WTC11 (cell line): ENCODE results near the gene ZNF223. TPM values are rescaled to one million over a fixed set of nuclear protein-coding genes. Genes with fewer than 3 reads are reported as not detected.

Experiments used
- ATAC-seq: fragments of 200-7000 bp; cut with Tn5 transposase; 2 replicates; pipeline ENCODE4 v1.10.0; 2021; ENCODE audit warnings: mild to moderate bottlenecking, moderate library complexity
- CTCF ChIA-PET: fragments of 300-600 bp; sonication (Branson Sonifier 250); formaldehyde crosslinking; loops from one replicate; lab custom pipeline; 2021; ENCODE audit warnings: antibody characterized with exemption; lab: Charles Lee
- POLR2A ChIA-PET: fragments of 350-600 bp; sonication (Branson Sonifier 250); formaldehyde crosslinking; loops from one replicate; lab custom pipeline; 2021; ENCODE audit warnings: antibody characterized with exemption; lab: Charles Lee
- DNase-seq: peaks from one replicate; pipeline ENCODE4 v3.0.0; 2021; ENCODE audit warnings: low spot score
- H3K27ac Mint-ChIP-seq: 2 replicates; pipeline ENCODE4 v1.8.0; 2021; ENCODE audit warnings: mixed read lengths
- H3K27me3 Mint-ChIP-seq: 2 replicates; pipeline ENCODE4 v1.8.0; 2021; ENCODE audit warnings: low read depth, mild to moderate bottlenecking, moderate library complexity, mixed read lengths
- H3K36me3 Mint-ChIP-seq: 2 replicates; pipeline ENCODE4 v1.8.0; 2021; ENCODE audit warnings: mixed read lengths
- H3K4me1 Mint-ChIP-seq: 2 replicates; pipeline ENCODE4 v1.8.0; 2022; ENCODE audit warnings: mixed read lengths
- H3K4me3 Mint-ChIP-seq: 2 replicates; pipeline ENCODE4 v1.8.0; 2021; ENCODE audit warnings: mild to moderate bottlenecking, moderate library complexity, mixed read lengths
- H3K9me3 Mint-ChIP-seq: 2 replicates; pipeline ENCODE4 v1.8.0; 2021; ENCODE audit warnings: mixed read lengths
- FOXP1 ChIP-seq: sonication (generic); formaldehyde crosslinking; IDR thresholded peaks from 2 replicates; pipeline ENCODE4 v1.8.0; 2022; ENCODE audit warnings: missing genetic modification reagents, mild to moderate bottlenecking, moderate library complexity, borderline replicate concordance
- MXD4 ChIP-seq: fragments of 250-450 bp; sonication (Bioruptor Pico); IDR thresholded peaks from 2 replicates; pipeline ENCODE4 v1.8.0; 2021; ENCODE audit warnings: mild to moderate bottlenecking, moderate library complexity, borderline replicate concordance
- NFE2L1 ChIP-seq: sonication (generic); formaldehyde crosslinking; IDR thresholded peaks from 2 replicates; pipeline ENCODE4 v1.8.1; 2023; ENCODE audit warnings: missing genetic modification reagents
- NFYB ChIP-seq: sonication (generic); formaldehyde crosslinking; conservative IDR thresholded peaks from 2 replicates; pipeline ENCODE4 v1.8.0; 2022; ENCODE audit warnings: low read depth, missing genetic modification reagents
- PRRX2 ChIP-seq: fragments of 250-450 bp; sonication (Bioruptor Pico); IDR thresholded peaks from 2 replicates; pipeline ENCODE4 v1.8.0; 2021; ENCODE audit warnings: mild to moderate bottlenecking
- TEAD4 ChIP-seq: sonication (generic); formaldehyde crosslinking; IDR thresholded peaks from 2 replicates; pipeline ENCODE4 v1.8.0; 2022; ENCODE audit warnings: mild to moderate bottlenecking, missing genetic modification reagents
- ZNF219 ChIP-seq: sonication (generic); formaldehyde crosslinking; IDR thresholded peaks from 2 replicates; pipeline ENCODE4 v1.8.0; 2023; ENCODE audit warnings: missing genetic modification reagents, mild to moderate bottlenecking, borderline replicate concordance
- ZNF317 ChIP-seq: sonication (generic); formaldehyde crosslinking; IDR thresholded peaks from 2 replicates; pipeline ENCODE4 v1.8.1; 2023; ENCODE audit warnings: low read depth, mild to moderate bottlenecking, moderate library complexity, missing genetic modification reagents, borderline replicate concordance
- ZNF396 ChIP-seq: fragments of 250-450 bp; sonication (Bioruptor Pico); IDR thresholded peaks from 2 replicates; pipeline ENCODE4 v1.8.0; 2021; ENCODE audit warnings: mild to moderate bottlenecking, moderate library complexity, borderline replicate concordance
- total RNA-seq: library from RNA; stranded (reverse); gene quantifications from 3 replicates; pipeline ENCODE4 v1.2.3, GENCODE V29; 2021
- TF ChIP-seq, protein P1 (sequence below): sonication (generic); formaldehyde crosslinking; IDR thresholded peaks from 2 replicates; pipeline ENCODE4 v1.8.0; 2022; ENCODE audit warnings: mild to moderate bottlenecking, missing genetic modification reagents
- TF ChIP-seq, protein P2 (sequence below): fragments of 200-600 bp; IDR thresholded peaks from 2 replicates; pipeline ENCODE4 v1.8.0; 2022; ENCODE audit warnings: antibody characterized with exemption
- TF ChIP-seq, protein P3 (sequence below): sonication (generic); formaldehyde crosslinking; IDR thresholded peaks from 2 replicates; pipeline ENCODE4 v1.8.0; 2022; ENCODE audit warnings: missing genetic modification reagents
- TF ChIP-seq, protein P4 (sequence below): sonication (generic); formaldehyde crosslinking; IDR thresholded peaks from 2 replicates; pipeline ENCODE4 v1.8.0; 2023; ENCODE audit warnings: missing genetic modification reagents, mild to moderate bottlenecking, borderline replicate concordance
- TF ChIP-seq, protein P5 (sequence below): sonication (generic); formaldehyde crosslinking; IDR thresholded peaks from 2 replicates; pipeline ENCODE4 v1.8.0; 2023; ENCODE audit warnings: mild to moderate bottlenecking, missing genetic modification reagents
- TF ChIP-seq, protein P6 (sequence below): sonication (generic); formaldehyde crosslinking; IDR thresholded peaks from 2 replicates; pipeline ENCODE4 v1.8.1; 2023; ENCODE audit warnings: mild to moderate bottlenecking, missing genetic modification reagents
- TF ChIP-seq, protein P7 (sequence below): fragments of 250-450 bp; sonication (Bioruptor Pico); IDR thresholded peaks from 2 replicates; pipeline ENCODE4 v1.9.0; 2021; ENCODE audit warnings: mild to moderate bottlenecking
- TF ChIP-seq, protein P8 (sequence below): sonication (generic); formaldehyde crosslinking; IDR thresholded peaks from 2 replicates; pipeline ENCODE4 v1.8.1; 2023; ENCODE audit warnings: mild to moderate bottlenecking, moderate library complexity, missing genetic modification reagents

The ZNF223 gene
- total RNA-seq, 1 experiment from 2014 or later, result 5.7 TPM

DNA sequence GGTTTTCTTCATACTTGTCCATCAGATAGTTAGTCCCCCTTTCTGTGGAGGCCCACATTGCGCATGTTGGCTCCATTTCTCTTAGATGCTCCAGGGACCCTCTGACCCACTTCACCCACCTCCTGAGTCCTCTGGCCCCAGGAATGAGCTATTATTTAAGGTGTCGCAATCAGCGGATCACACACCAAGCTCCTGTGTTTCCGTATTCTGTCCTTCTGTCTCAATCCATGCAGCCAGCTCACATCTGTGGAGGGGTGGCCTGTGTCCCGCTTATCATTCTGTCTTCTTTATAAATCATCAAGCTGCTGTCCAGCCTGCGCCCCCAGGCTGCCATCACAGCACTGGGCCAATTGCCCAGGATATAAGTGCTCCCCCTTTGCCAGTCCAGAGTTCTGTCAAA is 44.4 kb upstream of the ZNF223 start:
- Mint-ChIP-seq H3K9me3 (peaks cover 60% of the 10 kb centered on the region), H3K36me3 (peaks cover 64% of the 10 kb centered on the region), H3K4me1 (peaks cover 5% of the 10 kb centered on the region), H3K27me3 (peaks cover 10% of the 10 kb centered on the region; the same call in 1 of the 2 replicates), H3K4me3 (no peak overlapping the region), H3K27ac (no peak overlapping the region)
- ATAC-seq (no peak), DNase-seq (no peak)
- CTCF ChIA-PET, result no interaction called here
- POLR2A ChIA-PET, result no interaction called here
- TF ChIP-seq, protein P1, sequence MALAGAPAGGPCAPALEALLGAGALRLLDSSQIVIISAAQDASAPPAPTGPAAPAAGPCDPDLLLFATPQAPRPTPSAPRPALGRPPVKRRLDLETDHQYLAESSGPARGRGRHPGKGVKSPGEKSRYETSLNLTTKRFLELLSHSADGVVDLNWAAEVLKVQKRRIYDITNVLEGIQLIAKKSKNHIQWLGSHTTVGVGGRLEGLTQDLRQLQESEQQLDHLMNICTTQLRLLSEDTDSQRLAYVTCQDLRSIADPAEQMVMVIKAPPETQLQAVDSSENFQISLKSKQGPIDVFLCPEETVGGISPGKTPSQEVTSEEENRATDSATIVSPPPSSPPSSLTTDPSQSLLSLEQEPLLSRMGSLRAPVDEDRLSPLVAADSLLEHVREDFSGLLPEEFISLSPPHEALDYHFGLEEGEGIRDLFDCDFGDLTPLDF (CRISPR knock-in tag), result no peak
- no peak for TF ChIP-seq TEAD4 (CRISPR knock-in tag)
- TF ChIP-seq, protein P2, sequence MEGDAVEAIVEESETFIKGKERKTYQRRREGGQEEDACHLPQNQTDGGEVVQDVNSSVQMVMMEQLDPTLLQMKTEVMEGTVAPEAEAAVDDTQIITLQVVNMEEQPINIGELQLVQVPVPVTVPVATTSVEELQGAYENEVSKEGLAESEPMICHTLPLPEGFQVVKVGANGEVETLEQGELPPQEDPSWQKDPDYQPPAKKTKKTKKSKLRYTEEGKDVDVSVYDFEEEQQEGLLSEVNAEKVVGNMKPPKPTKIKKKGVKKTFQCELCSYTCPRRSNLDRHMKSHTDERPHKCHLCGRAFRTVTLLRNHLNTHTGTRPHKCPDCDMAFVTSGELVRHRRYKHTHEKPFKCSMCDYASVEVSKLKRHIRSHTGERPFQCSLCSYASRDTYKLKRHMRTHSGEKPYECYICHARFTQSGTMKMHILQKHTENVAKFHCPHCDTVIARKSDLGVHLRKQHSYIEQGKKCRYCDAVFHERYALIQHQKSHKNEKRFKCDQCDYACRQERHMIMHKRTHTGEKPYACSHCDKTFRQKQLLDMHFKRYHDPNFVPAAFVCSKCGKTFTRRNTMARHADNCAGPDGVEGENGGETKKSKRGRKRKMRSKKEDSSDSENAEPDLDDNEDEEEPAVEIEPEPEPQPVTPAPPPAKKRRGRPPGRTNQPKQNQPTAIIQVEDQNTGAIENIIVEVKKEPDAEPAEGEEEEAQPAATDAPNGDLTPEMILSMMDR, result no peak
- TF ChIP-seq, protein P3, sequence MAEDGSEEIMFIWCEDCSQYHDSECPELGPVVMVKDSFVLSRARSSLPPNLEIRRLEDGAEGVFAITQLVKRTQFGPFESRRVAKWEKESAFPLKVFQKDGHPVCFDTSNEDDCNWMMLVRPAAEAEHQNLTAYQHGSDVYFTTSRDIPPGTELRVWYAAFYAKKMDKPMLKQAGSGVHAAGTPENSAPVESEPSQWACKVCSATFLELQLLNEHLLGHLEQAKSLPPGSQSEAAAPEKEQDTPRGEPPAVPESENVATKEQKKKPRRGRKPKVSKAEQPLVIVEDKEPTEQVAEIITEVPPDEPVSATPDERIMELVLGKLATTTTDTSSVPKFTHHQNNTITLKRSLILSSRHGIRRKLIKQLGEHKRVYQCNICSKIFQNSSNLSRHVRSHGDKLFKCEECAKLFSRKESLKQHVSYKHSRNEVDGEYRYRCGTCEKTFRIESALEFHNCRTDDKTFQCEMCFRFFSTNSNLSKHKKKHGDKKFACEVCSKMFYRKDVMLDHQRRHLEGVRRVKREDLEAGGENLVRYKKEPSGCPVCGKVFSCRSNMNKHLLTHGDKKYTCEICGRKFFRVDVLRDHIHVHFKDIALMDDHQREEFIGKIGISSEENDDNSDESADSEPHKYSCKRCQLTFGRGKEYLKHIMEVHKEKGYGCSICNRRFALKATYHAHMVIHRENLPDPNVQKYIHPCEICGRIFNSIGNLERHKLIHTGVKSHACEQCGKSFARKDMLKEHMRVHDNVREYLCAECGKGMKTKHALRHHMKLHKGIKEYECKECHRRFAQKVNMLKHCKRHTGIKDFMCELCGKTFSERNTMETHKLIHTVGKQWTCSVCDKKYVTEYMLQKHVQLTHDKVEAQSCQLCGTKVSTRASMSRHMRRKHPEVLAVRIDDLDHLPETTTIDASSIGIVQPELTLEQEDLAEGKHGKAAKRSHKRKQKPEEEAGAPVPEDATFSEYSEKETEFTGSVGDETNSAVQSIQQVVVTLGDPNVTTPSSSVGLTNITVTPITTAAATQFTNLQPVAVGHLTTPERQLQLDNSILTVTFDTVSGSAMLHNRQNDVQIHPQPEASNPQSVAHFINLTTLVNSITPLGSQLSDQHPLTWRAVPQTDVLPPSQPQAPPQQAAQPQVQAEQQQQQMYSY (CRISPR knock-in tag), result no peak
- TF ChIP-seq, protein P4, sequence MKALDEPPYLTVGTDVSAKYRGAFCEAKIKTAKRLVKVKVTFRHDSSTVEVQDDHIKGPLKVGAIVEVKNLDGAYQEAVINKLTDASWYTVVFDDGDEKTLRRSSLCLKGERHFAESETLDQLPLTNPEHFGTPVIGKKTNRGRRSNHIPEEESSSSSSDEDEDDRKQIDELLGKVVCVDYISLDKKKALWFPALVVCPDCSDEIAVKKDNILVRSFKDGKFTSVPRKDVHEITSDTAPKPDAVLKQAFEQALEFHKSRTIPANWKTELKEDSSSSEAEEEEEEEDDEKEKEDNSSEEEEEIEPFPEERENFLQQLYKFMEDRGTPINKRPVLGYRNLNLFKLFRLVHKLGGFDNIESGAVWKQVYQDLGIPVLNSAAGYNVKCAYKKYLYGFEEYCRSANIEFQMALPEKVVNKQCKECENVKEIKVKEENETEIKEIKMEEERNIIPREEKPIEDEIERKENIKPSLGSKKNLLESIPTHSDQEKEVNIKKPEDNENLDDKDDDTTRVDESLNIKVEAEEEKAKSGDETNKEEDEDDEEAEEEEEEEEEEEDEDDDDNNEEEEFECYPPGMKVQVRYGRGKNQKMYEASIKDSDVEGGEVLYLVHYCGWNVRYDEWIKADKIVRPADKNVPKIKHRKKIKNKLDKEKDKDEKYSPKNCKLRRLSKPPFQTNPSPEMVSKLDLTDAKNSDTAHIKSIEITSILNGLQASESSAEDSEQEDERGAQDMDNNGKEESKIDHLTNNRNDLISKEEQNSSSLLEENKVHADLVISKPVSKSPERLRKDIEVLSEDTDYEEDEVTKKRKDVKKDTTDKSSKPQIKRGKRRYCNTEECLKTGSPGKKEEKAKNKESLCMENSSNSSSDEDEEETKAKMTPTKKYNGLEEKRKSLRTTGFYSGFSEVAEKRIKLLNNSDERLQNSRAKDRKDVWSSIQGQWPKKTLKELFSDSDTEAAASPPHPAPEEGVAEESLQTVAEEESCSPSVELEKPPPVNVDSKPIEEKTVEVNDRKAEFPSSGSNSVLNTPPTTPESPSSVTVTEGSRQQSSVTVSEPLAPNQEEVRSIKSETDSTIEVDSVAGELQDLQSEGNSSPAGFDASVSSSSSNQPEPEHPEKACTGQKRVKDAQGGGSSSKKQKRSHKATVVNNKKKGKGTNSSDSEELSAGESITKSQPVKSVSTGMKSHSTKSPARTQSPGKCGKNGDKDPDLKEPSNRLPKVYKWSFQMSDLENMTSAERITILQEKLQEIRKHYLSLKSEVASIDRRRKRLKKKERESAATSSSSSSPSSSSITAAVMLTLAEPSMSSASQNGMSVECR (CRISPR knock-in tag), result no peak
- no peak for TF ChIP-seq MXD4 (CRISPR knock-in tag)
- TF ChIP-seq, protein P5, sequence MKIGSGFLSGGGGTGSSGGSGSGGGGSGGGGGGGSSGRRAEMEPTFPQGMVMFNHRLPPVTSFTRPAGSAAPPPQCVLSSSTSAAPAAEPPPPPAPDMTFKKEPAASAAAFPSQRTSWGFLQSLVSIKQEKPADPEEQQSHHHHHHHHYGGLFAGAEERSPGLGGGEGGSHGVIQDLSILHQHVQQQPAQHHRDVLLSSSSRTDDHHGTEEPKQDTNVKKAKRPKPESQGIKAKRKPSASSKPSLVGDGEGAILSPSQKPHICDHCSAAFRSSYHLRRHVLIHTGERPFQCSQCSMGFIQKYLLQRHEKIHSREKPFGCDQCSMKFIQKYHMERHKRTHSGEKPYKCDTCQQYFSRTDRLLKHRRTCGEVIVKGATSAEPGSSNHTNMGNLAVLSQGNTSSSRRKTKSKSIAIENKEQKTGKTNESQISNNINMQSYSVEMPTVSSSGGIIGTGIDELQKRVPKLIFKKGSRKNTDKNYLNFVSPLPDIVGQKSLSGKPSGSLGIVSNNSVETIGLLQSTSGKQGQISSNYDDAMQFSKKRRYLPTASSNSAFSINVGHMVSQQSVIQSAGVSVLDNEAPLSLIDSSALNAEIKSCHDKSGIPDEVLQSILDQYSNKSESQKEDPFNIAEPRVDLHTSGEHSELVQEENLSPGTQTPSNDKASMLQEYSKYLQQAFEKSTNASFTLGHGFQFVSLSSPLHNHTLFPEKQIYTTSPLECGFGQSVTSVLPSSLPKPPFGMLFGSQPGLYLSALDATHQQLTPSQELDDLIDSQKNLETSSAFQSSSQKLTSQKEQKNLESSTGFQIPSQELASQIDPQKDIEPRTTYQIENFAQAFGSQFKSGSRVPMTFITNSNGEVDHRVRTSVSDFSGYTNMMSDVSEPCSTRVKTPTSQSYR (CRISPR knock-in tag), result no peak
- TF ChIP-seq NFYB, result no peak
- no peak for TF ChIP-seq ZNF219 (CRISPR knock-in tag)
- no peak for TF ChIP-seq PRRX2

DNA sequence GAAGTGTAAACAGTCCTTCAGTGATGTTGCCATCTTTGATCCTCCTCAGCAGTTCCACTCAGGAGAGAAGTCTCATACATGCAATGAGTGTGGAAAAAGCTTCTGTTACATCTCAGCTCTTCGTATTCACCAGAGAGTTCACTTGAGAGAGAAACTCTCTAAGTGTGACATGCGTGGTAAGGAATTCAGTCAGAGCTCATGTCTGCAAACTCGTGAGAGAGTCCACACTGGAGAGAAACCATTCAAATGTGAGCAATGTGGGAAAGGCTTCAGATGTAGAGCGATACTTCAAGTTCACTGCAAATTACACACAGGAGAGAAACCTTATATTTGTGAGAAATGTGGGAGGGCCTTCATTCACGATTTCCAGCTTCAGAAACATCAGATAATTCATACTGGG is 41.4 kb upstream of the ZNF223 start:
- Mint-ChIP-seq H3K36me3 (peaks cover 76% of the 10 kb centered on the region), H3K9me3 (peaks cover 89% of the 10 kb centered on the region), H3K27me3 (peaks cover 5% of the 10 kb centered on the region; the same call in 1 of the 2 replicates), H3K4me1 (no peaks in the 10 kb centered on the region), H3K4me3 (no peak overlapping the region), H3K27ac (no peak overlapping the region)
- ChIA-PET POLR2A (no interaction called here), CTCF (no interaction called here)
- no peak for DNase-seq
- no peak for ATAC-seq
- TF ChIP-seq, protein P6, sequence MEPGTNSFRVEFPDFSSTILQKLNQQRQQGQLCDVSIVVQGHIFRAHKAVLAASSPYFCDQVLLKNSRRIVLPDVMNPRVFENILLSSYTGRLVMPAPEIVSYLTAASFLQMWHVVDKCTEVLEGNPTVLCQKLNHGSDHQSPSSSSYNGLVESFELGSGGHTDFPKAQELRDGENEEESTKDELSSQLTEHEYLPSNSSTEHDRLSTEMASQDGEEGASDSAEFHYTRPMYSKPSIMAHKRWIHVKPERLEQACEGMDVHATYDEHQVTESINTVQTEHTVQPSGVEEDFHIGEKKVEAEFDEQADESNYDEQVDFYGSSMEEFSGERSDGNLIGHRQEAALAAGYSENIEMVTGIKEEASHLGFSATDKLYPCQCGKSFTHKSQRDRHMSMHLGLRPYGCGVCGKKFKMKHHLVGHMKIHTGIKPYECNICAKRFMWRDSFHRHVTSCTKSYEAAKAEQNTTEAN (CRISPR knock-in tag), result no peak
- no peak for TF ChIP-seq ZNF317
- TF ChIP-seq, protein P7, sequence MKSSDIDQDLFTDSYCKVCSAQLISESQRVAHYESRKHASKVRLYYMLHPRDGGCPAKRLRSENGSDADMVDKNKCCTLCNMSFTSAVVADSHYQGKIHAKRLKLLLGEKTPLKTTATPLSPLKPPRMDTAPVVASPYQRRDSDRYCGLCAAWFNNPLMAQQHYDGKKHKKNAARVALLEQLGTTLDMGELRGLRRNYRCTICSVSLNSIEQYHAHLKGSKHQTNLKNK (CRISPR knock-in tag), result no peak
- TF ChIP-seq, protein P8, sequence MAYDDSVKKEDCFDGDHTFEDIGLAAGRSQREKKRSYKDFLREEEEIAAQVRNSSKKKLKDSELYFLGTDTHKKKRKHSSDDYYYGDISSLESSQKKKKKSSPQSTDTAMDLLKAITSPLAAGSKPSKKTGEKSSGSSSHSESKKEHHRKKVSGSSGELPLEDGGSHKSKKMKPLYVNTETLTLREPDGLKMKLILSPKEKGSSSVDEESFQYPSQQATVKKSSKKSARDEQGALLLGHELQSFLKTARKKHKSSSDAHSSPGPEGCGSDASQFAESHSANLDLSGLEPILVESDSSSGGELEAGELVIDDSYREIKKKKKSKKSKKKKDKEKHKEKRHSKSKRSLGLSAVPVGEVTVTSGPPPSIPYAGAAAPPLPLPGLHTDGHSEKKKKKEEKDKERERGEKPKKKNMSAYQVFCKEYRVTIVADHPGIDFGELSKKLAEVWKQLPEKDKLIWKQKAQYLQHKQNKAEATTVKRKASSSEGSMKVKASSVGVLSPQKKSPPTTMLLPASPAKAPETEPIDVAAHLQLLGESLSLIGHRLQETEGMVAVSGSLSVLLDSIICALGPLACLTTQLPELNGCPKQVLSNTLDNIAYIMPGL (CRISPR knock-in tag), result no peak
- TF ChIP-seq FOXP1, result no peak
- no peak for TF ChIP-seq NFE2L1
- no peak for TF ChIP-seq NFYB
- TF ChIP-seq ZNF396 (CRISPR knock-in tag), result no peak
